ENCODE measurements around the gene NEK2.
A peak's percentile ranks its signal among the peaks of the same experiment; 100 is the strongest.

DNA sequence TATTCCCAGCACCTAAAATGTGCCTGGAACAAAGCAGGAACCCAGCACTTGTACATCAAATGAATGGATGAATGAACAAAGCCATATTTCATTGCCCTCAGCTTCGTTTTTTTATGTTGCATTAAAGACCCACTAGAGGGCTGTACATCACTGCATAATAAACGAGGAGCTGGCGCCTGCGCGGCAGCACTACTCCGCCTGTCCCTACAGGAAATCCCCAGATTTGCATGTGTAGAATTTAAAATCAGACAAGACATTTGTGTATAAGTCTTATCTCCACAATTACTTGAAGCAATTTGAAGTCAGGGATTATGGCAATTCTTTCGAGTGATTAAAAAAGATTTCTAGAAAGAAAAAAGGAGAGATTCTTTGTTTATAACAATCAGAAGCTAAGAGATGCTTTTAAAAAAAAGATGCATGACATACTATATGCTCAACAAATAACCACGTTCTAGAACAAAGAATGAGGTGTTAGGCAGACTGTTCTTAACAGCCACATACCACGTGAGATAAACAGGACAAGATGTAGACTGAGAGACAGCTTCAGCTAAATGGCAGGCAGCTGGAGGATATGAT, 5.4 kb upstream of the NEK2 start:
- TF ChIP-seq, protein P1, sequence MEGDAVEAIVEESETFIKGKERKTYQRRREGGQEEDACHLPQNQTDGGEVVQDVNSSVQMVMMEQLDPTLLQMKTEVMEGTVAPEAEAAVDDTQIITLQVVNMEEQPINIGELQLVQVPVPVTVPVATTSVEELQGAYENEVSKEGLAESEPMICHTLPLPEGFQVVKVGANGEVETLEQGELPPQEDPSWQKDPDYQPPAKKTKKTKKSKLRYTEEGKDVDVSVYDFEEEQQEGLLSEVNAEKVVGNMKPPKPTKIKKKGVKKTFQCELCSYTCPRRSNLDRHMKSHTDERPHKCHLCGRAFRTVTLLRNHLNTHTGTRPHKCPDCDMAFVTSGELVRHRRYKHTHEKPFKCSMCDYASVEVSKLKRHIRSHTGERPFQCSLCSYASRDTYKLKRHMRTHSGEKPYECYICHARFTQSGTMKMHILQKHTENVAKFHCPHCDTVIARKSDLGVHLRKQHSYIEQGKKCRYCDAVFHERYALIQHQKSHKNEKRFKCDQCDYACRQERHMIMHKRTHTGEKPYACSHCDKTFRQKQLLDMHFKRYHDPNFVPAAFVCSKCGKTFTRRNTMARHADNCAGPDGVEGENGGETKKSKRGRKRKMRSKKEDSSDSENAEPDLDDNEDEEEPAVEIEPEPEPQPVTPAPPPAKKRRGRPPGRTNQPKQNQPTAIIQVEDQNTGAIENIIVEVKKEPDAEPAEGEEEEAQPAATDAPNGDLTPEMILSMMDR (conservative IDR thresholded peaks at IDR 0.05; ENCODE audit: low read depth, low read length), result peak; percentile 91
- no peak for TF ChIP-seq EZH2phosphoT487 (IDR thresholded peaks at IDR 0.05; ENCODE audit: borderline replicate concordance, low read length)

Data from PC-3 (cell line).